Testis (tissue), 2 donors: ENCODE data around the gene ANXA2.

ENCODE experiments used
- CTCF ChIP-seq, 3 experiments: fragments of 450-650 bp in 2 of 3; fragments of 200-600 bp in 1 of 3; sonication (generic) in 1 of 3; IDR thresholded peaks; one replicate each; pipeline ENCODE4 v1.5.1; 2016 to 2019; ENCODE audit warnings: antibody characterized with exemption in 3 of 3, mild to moderate bottlenecking in 2 of 3, moderate library complexity in 1 of 3
- POLR2A ChIP-seq: fragments of 450-650 bp; IDR thresholded peaks from one replicate; pipeline ENCODE4 v1.6.1; 2017; ENCODE audit warnings: antibody characterized with exemption, mild to moderate bottlenecking, moderate library complexity

DNA sequence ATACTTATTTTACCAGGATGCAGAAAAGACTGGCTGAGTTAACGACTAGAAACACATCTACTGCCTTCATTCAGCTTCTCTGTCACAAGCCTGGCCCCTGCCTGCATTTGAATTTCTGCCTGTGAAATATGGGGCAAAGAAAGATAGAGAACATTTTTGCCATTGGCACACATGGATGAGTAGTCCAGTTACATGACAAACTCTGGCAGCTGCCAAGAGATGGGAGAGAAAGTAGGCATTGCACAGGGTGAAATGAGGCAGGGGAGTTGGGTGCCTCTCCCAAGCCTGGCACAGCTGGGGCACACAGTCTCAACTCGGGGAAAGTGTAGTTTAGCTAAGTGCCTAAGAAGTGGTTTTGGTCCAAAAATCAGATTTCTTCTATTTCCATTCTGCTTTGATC is 24.0 kb downstream of the ANXA2 start:
- TF ChIP-seq CTCF (IDR thresholded peaks at IDR 0.05) (no peak), POLR2A (no peak)
